GM12801 (cell line): ENCODE results near the gene GXYLT1.

Source experiments
- CTCF ChIP-seq: IDR thresholded peaks from one replicate; pipeline ENCODE4 v1.5.1; 2011; ENCODE audit warnings: control low read depth; ENCODE audit not compliant: insufficient read length; ENCODE audit errors: extremely low read depth

GXYLT1 gene

DNA sequence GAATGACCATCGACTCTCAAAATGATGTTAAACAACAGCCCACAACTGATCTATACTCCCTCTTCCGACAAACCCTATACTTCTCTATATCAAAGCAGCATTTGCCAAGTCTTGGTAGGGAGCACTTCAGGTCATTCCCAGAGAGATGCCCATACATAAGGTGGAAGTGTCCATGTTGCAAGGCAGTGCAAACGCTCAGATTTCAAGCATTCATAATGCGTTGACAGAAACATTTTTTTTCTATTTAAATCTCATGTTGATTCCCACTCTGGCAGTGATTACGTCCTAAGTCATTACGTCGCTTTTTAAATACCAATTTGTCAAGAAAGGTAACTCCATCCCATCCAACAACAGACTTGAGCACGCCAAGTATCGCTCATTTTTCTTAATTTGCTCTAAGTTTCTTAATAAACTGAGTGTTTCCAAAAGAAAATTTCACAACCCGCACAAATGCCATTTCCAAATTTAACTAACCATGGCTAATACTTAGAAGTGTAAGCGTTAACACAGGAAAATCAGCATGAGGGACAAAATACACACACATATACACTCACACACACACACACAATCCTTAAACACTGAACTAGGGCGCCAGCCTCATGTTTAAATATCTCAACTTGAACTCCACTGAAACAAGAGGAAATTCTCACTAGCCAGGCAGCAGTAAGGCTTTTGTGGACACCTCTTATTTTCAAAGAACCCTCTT lies 1.1 kb downstream of the GXYLT1 start:
- TF ChIP-seq CTCF: no peak

DNA sequence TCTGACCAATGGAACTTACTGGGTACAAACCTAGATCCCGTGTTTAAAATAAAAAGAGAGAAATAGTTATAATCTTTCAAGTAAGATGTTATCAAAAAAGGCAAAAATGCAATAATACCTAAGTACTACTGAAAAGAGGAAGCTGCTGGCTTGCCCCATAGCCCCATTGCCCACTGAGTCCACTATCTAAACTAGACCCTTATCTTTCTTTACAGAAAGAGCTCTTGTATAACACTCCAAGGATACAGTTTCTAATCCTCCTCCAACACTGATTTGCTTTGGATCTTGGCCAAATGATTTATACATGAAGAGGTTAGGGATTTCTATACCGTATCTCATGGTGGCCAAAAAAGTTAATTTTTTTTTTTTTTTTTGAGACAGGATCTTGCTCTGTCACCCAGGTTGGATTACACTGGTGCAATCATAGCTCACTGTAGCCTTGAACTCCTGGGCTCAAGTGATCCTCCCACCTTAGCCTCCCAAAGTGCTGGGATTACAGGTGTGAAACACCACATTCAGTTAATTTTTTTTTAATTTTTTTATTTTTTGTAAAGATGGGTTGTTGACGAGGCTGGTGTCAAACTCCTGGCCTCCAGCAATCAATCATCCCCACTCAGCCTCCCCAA lies 2.6 kb downstream of the GXYLT1 start:
- no peak for TF ChIP-seq CTCF

DNA sequence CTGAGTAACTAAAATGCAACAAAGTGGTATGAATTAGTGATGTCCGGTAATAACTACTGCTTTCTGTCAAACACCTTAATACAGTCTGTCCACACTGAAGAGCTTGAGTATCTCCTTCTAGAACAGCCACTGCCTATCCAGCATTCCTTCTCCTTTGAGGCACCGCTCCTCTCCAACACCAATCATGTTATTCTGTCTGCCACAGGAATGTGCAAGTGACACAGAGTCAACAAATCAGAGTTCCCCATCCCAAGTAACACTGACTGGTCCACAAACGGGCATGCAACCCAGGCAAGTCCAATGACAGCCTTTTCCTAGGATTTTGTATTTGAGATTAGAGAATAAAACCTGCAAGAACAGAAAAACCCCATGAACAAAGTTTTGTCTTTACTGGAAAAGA lies 3.8 kb downstream of the GXYLT1 start:
- TF ChIP-seq CTCF: no peak

- no peak for TF ChIP-seq CTCF
Measured at GRCh38 chr12:42135259-42135814, 9.3 kb downstream of the GXYLT1 start.

DNA sequence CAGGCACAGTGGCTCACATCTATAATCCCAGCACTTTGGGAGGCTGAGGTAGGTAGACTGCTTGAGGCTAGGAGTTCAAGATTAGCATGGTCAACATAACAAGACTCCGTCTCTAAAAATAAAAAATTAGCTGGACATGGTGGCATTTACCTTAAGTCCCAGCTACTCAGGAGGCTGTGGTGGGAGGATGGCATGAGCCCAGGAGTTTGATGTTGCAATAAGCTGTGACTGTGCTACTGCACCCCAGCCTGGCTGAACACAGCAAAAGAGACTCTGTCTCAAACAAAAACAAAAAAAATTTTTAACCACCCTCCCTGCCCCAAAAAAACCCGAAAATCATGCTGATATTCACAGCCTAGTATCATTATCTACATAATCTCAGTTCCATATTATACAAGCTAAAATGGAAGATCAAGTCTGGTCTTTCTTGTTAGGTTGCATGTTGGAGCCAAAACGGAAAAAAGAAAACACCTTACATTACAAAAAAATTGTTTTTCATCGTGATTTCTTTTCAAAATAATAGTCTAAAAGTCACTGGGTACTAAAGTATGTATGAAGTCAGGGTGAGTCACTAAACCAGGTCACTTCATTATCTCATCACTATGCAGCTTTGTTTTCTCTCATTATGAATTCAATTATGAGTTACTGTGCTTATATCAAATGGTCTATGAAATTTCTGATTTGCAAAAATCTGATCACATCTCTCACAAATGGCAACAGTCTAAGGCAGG lies 13.8 kb downstream of the GXYLT1 start:
- no peak for TF ChIP-seq CTCF

GRCh38 chr12:42129595-42130204 lies 15.0 kb downstream of the GXYLT1 start:
- no peak for TF ChIP-seq CTCF

- TF ChIP-seq CTCF: no peak
Measured at GRCh38 chr12:42128888-42129287, 15.8 kb downstream of the GXYLT1 start.
